Thyroid gland (tissue), 4 donors: ENCODE measurements around the gene UTP4. TPM values are rescaled to one million over a fixed set of nuclear protein-coding genes. Genes with fewer than 3 reads are reported as not detected.

ENCODE experiments used
- DNase-seq, 2 donors: peaks; one replicate each; pipeline ENCODE4 v3.0.0-alpha.2; 2019
- H3K27ac ChIP-seq, 3 donors: fragments of 200-600 bp; sonication (generic); 1 replicate in 2 of 3; 2 replicates in 1 of 3; pipeline ENCODE4 v1.5.1; 2016 to 2019; ENCODE audit warnings: mild to moderate bottlenecking in 1 of 3, moderate library complexity in 1 of 3
- H3K27me3 ChIP-seq: fragments of 200-600 bp; sonication (generic); one replicate; pipeline ENCODE4 v1.5.1; 2019
- H3K36me3 ChIP-seq, 2 donors: fragments of 200-600 bp; sonication (generic); one replicate each; pipeline ENCODE4 v1.5.1; 2016 to 2019
- H3K4me1 ChIP-seq, 2 donors: fragments of 200-600 bp; sonication (generic); one replicate each; pipeline ENCODE4 v1.5.1; 2017 to 2019
- H3K4me3 ChIP-seq, 3 donors: fragments of 200-600 bp; sonication (generic); replicated peaks in 1 of 3; 1 replicate in 2 of 3; 2 replicates in 1 of 3; pipeline ENCODE4 v1.5.1; 2016; ENCODE audit warnings: mild to moderate bottlenecking in 1 of 3
- H3K9me3 ChIP-seq: fragments of 200-600 bp; sonication (generic); one replicate; pipeline ENCODE4 v1.5.1; 2017
- CTCF ChIP-seq, 6 experiments: fragments of 200-600 bp in 3 of 6; fragments of 450-650 bp in 3 of 6; sonication (generic) in 3 of 6; IDR thresholded peaks; one replicate each; pipeline ENCODE4 v1.5.1; 2016 to 2019; ENCODE audit warnings: antibody characterized with exemption in 6 of 6, mild to moderate bottlenecking in 2 of 6, inconsistent platforms in 1 of 6, moderate library complexity in 1 of 6
- POLR2A ChIP-seq, 2 donors: fragments of 450-650 bp; IDR thresholded peaks; one replicate each; pipeline ENCODE4 v1.6.1; 2017; ENCODE audit warnings: antibody characterized with exemption in 2 of 2, mild to moderate bottlenecking in 2 of 2, moderate library complexity in 1 of 2
- WGBS, 2 donors: methylation state at CpG; one replicate each; pipeline ENCODE4 v1.1.5; 2017; 5-methylcytosine and 5-hydroxymethylcytosine counted together
- intact Hi-C: fragments of 100-400 bp; cut with DNase I; formaldehyde crosslinking; loops from one replicate; pipeline ENCODE4 v1.15.1; 2023
- small RNA-seq: library from RNA; depleted of rRNA; stranded (forward); fragments of <200 nt; gene quantifications from one replicate; pipeline ENCODE3, GENCODE V24; 2016
- total RNA-seq, 4 donors: library from RNA; depleted of rRNA; stranded (reverse); fragments of >200 nt; gene quantifications; one replicate each; pipeline ENCODE4 v1.2.3, GENCODE V29; 2016

The UTP4 gene
- total RNA-seq, 4 donors from 2014 or later: 22.4 to 33.1 (median 24.1) TPM

- peaks cover 61 to 66% of the 10 kb centered on the region in 2 donors for H3K4me1 ChIP-seq
- intact Hi-C loops: no loop called here
- H3K27ac ChIP-seq: peak overlapping the region; percentile 66 to 90 (median 78)
- no peaks in the 10 kb centered on the region for H3K27me3 ChIP-seq
- H3K4me3 ChIP-seq: no peak overlapping the region
- no peaks in the 10 kb centered on the region for H3K9me3 ChIP-seq
- peak in 1 of 2 donors; percentile 9 for TF ChIP-seq POLR2A (IDR thresholded peaks at IDR 0.05)
- TF ChIP-seq CTCF (IDR thresholded peaks at IDR 0.05): no peak
- DNase-seq: no peak
- H3K36me3 ChIP-seq: no peaks in the 10 kb centered on the region
These were observed 71.7 kb downstream of the UTP4 start for GRCh38 chr16:69204172-69204571.

GRCh38 chr16:69209735-69210134 is 77.3 kb downstream of the UTP4 start:
- intact Hi-C loops: no loop called here
- Histone ChIP-seq H3K4me3 (no peak overlapping the region), H3K27me3 (no peaks in the 10 kb centered on the region), H3K4me1 (peaks cover 17 to 21% of the 10 kb centered on the region in 2 donors), H3K9me3 (no peaks in the 10 kb centered on the region), H3K27ac (no peak overlapping the region), H3K36me3 (no peaks in the 10 kb centered on the region)
- no peak for DNase-seq
- WGBS, 2 donors: 81 to 87% methylated on average over 4 of the region's 4 CpGs
- TF ChIP-seq CTCF (IDR thresholded peaks at IDR 0.05) (no peak), POLR2A (IDR thresholded peaks at IDR 0.05) (no peak)

GRCh38 chr16:69217433-69217832 is 85.0 kb downstream of the UTP4 start:
- no peak for DNase-seq
- 96 to 98% methylated on average over 1 of the region's 1 CpG for WGBS, 2 donors
- Histone ChIP-seq H3K27ac (no peak overlapping the region), H3K4me1 (peaks cover 9 to 23% of the 10 kb centered on the region in 2 donors), H3K36me3 (no peaks in the 10 kb centered on the region), H3K27me3 (no peaks in the 10 kb centered on the region), H3K4me3 (no peak overlapping the region), H3K9me3 (no peaks in the 10 kb centered on the region)
- intact Hi-C loops: no loop called here
- TF ChIP-seq CTCF (IDR thresholded peaks at IDR 0.05) (no peak), POLR2A (IDR thresholded peaks at IDR 0.05) (no peak)

Small RNA genes within 50 kb of the gene (small RNA-seq; reads per million reads assigned to genes)
- gene RF00019 (not detected), gene RNU6-22P (not detected)

Other genes with a start within 250 kb of the UTP4 start
- 1 to 10 TPM; 3.5 to 9.1 (median 7.5) TPM for gene HAS3, start 27.0 kb upstream of the UTP4 start, total RNA-seq
- gene CHTF8, start 61 bp upstream of the UTP4 start, total RNA-seq: 100 to 1,000 TPM in 3 of 4 donors, 10 to 100 TPM in 1; 95.8 to 124 (median 104) TPM
- 10 to 100 TPM; 58.0 to 99.5 (median 96.7) TPM for gene SNTB2, start 54.5 kb downstream of the UTP4 start, total RNA-seq
- gene VPS4A, start 178.7 kb downstream of the UTP4 start, total RNA-seq: 10 to 100 TPM; 33.5 to 47.5 (median 43.2) TPM
- gene PDF, start 197.9 kb downstream of the UTP4 start, total RNA-seq: 10 to 100 TPM; 35.2 to 57.0 (median 51.0) TPM
- 10 to 100 TPM; 63.3 to 84.2 (median 74.7) TPM for gene COG8, start 206.9 kb downstream of the UTP4 start, total RNA-seq
- 10 to 100 TPM in 3 of 4 donors, 1 to 10 TPM in 1; 9.8 to 17.5 (median 14.7) TPM for gene NIP7, start 207.1 kb downstream of the UTP4 start, total RNA-seq
- gene TMED6, start 219.1 kb downstream of the UTP4 start, total RNA-seq: 1 to 10 TPM in 1 of 4 donors, not detected in 3; 4.1 TPM